ENCODE measurements around the gene CLTCL1. TPM values are rescaled to one million over a fixed set of nuclear protein-coding genes. Genes with fewer than 3 reads are reported as not detected.

CLTCL1 gene
- total RNA-seq, 4 donors from 2014 or later: 5.7 to 11.7 (median 8.4) TPM

- ATAC-seq: no peak
- Histone ChIP-seq H3K27ac (no peak overlapping the region), H3K4me1 (no peaks in the 10 kb centered on the region), H3K36me3 (peaks cover 0 to 44% of the 10 kb centered on the region in 2 donors), H3K27me3 (no peaks in the 10 kb centered on the region), H3K4me3 (no peak overlapping the region), H3K9me3 (no peaks in the 10 kb centered on the region)
- TF ChIP-seq CTCF (IDR thresholded peaks at IDR 0.05): no peak
- TF ChIP-seq EP300 (IDR thresholded peaks at IDR 0.05): no peak
- no peak for TF ChIP-seq POLR2AphosphoS5 (IDR thresholded peaks at IDR 0.05)
- TF ChIP-seq POLR2A (IDR thresholded peaks at IDR 0.05): no peak
- 88 to 94% methylated on average over 3 to 4 of the region's 4 CpGs for WGBS, 2 donors (ENCODE audit: low coverage in 1 of 2)
Measured at GRCh38 chr22:19235874-19236273, 55.6 kb downstream of the CLTCL1 start.

- Histone ChIP-seq H3K4me1 (no peaks in the 10 kb centered on the region), H3K4me3 (no peak overlapping the region), H3K36me3 (peaks cover 0 to 51% of the 10 kb centered on the region in 2 donors), H3K27ac (no peak overlapping the region), H3K9me3 (no peaks in the 10 kb centered on the region), H3K27me3 (no peaks in the 10 kb centered on the region)
- no peak for ATAC-seq
- 84 to 95% methylated on average over 11 of the region's 14 CpGs for WGBS, 2 donors (ENCODE audit: low coverage in 1 of 2)
- TF ChIP-seq POLR2AphosphoS5 (IDR thresholded peaks at IDR 0.05): no peak
- TF ChIP-seq EP300 (IDR thresholded peaks at IDR 0.05): no peak
Measured at GRCh38 chr22:19234126-19234896, 57.2 kb downstream of the CLTCL1 start.

- no peak for TF ChIP-seq POLR2AphosphoS5 (IDR thresholded peaks at IDR 0.05)
- no peak for TF ChIP-seq CTCF (IDR thresholded peaks at IDR 0.05)
- TF ChIP-seq EP300 (IDR thresholded peaks at IDR 0.05): no peak
- no peak for TF ChIP-seq POLR2A (IDR thresholded peaks at IDR 0.05)
- Histone ChIP-seq H3K27me3 (no peaks in the 10 kb centered on the region), H3K27ac (no peak overlapping the region), H3K4me1 (no peaks in the 10 kb centered on the region), H3K36me3 (peaks cover 0 to 51% of the 10 kb centered on the region in 2 donors), H3K4me3 (no peak overlapping the region), H3K9me3 (no peaks in the 10 kb centered on the region)
- ATAC-seq: no peak
- WGBS, 2 donors (ENCODE audit: low coverage in 1 of 2): 81 to 89% methylated on average over 3 to 7 of the region's 11 CpGs
Measured at GRCh38 chr22:19233189-19233661, 58.3 kb downstream of the CLTCL1 start.

GRCh38 chr22:19232623-19233022, 58.9 kb downstream of the CLTCL1 start:
- ATAC-seq: no peak
- H3K36me3 ChIP-seq: peaks cover 0 to 53% of the 10 kb centered on the region in 2 donors
- H3K27me3 ChIP-seq: no peaks in the 10 kb centered on the region
- TF ChIP-seq POLR2AphosphoS5 (IDR thresholded peaks at IDR 0.05) (no peak), CTCF (IDR thresholded peaks at IDR 0.05) (no peak), EP300 (IDR thresholded peaks at IDR 0.05) (no peak), POLR2A (IDR thresholded peaks at IDR 0.05) (no peak)
- no peak overlapping the region for H3K27ac ChIP-seq
- WGBS, 2 donors (ENCODE audit: low coverage in 1 of 2): 41 to 100% methylated on average over 1 to 2 of the region's 2 CpGs
- no peaks in the 10 kb centered on the region for H3K4me1 ChIP-seq
- no peak overlapping the region for H3K4me3 ChIP-seq
- H3K9me3 ChIP-seq: no peaks in the 10 kb centered on the region

GRCh38 chr22:19231986-19232385, 59.5 kb downstream of the CLTCL1 start:
- 76 to 79% methylated on average over 2 to 3 of the region's 3 CpGs for WGBS, 2 donors (ENCODE audit: low coverage in 1 of 2)
- no peak for TF ChIP-seq CTCF (IDR thresholded peaks at IDR 0.05)
- no peak for TF ChIP-seq EP300 (IDR thresholded peaks at IDR 0.05)
- no peak for TF ChIP-seq POLR2A (IDR thresholded peaks at IDR 0.05)
- no peak for TF ChIP-seq POLR2AphosphoS5 (IDR thresholded peaks at IDR 0.05)
- H3K9me3 ChIP-seq: no peaks in the 10 kb centered on the region
- peaks cover 0 to 56% of the 10 kb centered on the region in 2 donors for H3K36me3 ChIP-seq
- no peaks in the 10 kb centered on the region for H3K27me3 ChIP-seq
- no peak overlapping the region for H3K4me3 ChIP-seq
- no peak overlapping the region for H3K27ac ChIP-seq
- no peak for ATAC-seq
- H3K4me1 ChIP-seq: no peaks in the 10 kb centered on the region
